GM18907 (cell line): ENCODE data around the gene COL18A1.
"Not testable (repeated sequence)": the region's sequence is repeated elsewhere in the genome, so short reads cannot be mapped to it uniquely, and the experiment has no call there.

Experiments used
- ATAC-seq: cut with Tn5 transposase; IDR thresholded peaks from one replicate; pipeline ENCODE4 v1.9.1; 2021; ENCODE audit warnings: mild to moderate bottlenecking, moderate library complexity; ENCODE audit not compliant: unreplicated experiment

Gene COL18A1

GRCh38 chr21:45438391-45439145 lies 33.6 kb downstream of the COL18A1 start:
- no peak for ATAC-seq

- peak; percentile 69 for ATAC-seq
Observed at GRCh38 chr21:45439161-45439872, 34.4 kb downstream of the COL18A1 start.

DNA sequence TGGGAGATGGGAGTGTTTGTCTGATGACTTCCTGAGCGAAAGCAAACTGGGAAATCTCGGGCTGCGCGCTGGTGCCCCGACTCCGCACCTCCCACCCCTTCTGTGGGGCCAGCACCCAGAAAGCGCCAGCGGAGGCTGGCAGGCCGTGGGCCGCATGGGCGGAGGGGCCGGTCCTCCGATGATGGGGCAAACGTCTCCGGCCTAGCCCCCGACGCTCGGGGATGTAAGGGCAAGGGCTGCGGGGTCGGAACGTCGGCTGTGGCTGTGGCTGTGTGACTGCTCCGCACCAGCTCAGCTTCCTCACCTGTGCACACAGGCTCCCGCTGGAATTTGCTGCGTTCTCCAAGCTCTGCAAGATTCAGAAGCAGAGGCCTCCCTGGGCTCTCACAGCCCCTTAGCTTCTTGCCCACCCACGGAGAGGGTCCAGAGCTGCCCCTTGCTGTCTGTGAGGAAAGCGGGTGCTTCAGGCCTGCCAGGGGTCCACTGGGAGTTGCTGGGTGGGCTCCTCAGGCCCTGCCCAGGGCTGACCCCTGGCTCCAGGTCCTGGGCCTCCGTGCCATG lies 35.0 kb downstream of the COL18A1 start:
- no peak for ATAC-seq

- no peak for ATAC-seq
Observed at GRCh38 chr21:45440736-45441350, 35.9 kb downstream of the COL18A1 start.

DNA sequence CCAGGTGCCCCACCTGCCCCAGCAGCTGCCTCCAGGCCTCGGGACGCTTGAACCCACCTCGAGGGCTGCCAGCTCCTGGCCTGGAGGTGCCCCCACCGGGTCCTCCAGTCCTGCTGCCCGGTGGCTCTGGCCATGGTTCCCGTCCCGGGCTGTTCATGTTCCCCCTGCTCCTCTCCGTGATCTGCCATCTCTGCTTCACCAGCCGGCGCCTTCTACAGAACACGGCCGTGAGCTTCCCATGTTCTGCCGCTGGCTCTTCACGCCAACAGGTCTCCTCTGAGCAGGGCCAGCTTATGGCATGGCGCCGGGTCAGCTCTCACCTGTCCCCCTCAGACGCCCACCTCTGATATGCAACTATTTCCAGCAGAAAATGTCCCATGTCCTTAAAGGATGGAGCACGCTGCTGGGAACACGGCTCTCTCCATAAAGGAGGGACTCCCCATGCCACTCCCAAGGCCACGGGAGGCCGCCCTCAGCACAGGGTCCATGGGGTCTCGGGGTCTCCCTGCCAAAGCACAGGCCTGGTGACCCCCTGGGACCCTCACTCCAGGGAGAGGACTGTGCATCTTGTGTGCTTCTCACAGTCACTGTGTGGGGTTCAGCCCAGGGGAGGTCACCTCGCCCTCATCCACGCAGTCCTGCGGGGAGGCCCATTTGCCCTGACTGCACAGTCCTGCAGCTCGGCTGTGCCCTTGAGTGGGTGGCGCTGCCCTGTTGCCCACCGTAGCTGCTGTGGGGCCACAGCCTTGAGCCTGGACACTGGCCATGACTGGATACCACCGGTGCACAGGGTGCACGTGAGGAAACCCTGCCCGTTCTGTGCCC lies 36.7 kb downstream of the COL18A1 start:
- ATAC-seq: no peak

DNA sequence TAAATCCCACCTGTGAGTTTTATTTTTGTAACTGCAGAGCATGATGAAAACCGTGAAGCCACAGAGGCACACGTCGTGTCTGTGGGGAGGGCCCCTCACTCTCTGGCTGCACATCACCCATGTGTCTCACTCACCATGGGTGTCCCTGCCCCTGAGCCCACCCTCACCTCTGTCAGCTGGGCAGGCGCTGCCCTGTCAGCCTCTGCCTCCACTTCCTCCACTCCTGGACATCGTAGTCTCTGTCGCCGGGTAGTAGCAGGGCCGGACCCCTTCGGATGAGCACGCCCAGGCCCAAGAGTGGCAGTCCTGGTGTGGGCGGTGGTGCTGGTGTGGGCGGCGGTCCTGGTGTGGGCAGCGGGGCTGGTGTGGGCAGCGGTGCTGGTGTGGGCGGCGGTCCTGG lies 37.3 kb downstream of the COL18A1 start:
- no peak for ATAC-seq

DNA sequence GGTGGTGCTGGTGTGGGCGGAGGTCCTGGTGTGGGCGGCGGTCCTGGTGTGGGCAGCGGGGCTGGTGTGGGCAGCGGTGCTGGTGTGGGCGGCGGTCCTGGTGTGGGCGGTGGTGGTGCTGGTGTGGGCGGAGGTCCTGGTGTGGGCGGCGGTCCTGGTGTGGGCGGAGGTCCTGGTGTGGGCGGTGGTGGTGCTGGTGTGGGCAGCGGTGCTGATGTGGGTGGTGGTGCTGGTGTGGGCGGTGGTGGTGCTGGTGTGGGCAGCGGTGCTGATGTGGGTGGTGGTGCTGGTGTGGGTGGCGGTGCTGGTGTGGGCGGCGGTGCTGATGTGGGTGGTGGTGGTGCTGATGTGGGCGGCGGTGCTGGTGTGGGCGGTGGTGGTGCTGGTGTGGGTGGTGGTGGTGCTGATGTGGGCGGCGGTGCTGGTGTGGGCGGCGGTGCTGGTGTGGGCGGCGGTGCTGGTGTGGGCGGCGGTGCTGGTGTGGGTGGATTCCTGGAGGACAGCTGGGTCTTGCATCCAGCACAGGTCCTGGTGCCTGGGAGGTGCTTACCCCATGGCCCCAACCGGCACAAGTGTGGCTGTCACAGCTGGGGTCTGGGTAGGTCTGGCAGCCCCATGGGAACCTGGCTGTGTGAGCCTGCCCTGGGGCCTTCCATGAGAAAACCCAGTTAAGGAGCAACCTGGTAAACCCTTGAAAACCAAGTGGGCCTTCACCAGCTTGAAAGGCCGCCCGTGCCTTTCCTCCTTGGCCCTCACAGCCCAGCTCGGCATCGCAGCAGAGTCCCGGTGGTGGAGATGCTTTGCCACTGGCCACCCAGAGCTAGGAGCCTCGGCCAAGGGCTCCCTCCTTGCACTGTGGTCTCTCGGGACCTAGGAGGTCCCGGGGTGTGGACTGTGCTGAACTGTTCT lies 38.0 kb downstream of the COL18A1 start:
- not testable (repeated sequence) for ATAC-seq

DNA sequence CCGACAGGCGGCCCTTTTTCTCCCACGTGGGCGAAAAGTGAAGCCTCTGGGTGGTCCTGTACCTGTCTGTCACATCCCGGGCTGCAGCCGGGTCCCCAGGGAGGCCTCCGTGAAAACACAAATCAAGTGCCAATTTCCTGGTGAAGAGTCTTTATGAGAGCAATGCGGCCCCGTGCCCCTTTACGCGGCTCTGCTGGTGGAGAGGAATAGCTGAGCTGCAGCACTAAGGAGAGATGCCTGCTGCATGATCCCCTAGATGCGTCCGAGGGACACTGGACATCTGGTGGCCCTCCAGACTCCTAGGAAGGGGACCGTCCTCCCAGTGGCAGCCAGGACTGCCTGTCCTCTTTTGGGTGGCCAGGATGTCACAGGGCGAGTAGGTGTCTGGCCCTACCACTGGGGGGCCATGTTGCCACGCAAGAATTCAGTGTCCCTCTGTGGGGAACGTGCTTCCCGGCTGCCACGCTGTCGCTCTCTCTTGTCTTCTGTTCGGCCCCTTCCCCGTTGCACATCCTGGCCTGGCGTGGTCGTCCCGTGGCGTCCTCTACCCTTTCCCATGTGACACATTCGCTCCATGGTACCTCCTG lies 38.7 kb downstream of the COL18A1 start:
- no peak for ATAC-seq

DNA sequence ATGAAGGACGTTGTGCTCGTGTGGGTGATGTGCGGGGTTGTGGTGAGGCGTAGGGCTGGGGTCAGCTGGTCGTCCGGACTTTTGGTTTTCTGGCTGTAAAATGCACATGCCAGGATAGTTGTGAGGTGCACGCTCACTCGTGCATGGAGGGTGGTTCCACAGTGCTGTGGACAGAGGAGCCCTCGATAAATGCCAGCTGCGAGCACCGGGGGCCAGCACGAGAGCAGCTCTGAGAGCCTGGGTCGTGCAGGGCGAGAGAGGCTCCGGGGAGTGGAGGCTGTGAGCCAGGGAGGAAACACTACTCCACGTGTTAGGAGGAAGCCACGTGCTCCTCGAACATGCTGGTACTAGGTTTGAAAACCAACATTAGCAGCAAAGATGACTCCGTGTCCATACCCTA lies 39.4 kb downstream of the COL18A1 start:
- no peak for ATAC-seq

DNA sequence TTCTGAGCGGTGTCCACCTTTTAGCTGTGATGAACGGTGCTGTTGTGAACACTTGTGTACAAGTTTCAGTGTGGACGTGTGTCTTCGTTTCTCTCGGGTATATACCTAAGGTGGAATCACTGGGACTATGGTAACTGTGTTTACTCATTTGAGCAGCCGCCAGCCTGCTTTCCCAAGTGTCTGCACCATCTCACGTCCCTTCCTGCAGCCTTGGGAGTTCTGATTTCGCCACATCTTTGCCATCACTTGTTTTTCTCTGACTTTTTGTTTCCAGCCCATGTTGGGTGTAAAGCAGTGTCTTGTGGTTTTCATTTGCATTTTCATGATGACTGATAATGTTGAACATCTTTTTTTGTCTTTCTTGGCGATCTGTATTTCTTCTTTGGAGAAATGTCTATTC lies 40.4 kb downstream of the COL18A1 start:
- ATAC-seq: no peak

- ATAC-seq: no peak
Observed at GRCh38 chr21:45447821-45448220, 42.9 kb downstream of the COL18A1 start.

DNA sequence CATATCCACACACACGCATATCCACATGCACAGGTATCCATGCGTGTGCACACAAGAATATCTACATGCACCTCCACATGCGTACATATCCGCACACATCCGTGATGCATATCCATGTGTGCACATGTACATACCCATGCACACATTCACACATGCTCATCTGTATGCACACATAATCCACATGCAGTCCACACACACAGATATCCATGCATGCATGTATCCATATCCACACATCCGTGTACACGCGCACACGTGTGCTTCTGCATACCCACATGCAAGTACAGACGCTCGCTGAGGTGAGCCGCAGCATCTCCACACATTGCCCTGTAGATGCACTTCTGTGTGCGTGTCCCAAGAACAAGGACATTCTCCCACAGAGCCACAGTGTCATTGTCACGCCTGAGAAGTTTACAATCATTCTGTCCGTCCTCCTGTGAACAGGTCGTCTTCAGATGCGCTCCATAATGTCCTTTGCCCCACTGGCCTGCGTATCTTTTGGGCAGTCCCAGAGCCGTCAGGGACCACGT lies 43.4 kb downstream of the COL18A1 start:
- ATAC-seq: no peak

GRCh38 chr21:45448810-45449657 lies 44.1 kb downstream of the COL18A1 start:
- ATAC-seq: no peak

DNA sequence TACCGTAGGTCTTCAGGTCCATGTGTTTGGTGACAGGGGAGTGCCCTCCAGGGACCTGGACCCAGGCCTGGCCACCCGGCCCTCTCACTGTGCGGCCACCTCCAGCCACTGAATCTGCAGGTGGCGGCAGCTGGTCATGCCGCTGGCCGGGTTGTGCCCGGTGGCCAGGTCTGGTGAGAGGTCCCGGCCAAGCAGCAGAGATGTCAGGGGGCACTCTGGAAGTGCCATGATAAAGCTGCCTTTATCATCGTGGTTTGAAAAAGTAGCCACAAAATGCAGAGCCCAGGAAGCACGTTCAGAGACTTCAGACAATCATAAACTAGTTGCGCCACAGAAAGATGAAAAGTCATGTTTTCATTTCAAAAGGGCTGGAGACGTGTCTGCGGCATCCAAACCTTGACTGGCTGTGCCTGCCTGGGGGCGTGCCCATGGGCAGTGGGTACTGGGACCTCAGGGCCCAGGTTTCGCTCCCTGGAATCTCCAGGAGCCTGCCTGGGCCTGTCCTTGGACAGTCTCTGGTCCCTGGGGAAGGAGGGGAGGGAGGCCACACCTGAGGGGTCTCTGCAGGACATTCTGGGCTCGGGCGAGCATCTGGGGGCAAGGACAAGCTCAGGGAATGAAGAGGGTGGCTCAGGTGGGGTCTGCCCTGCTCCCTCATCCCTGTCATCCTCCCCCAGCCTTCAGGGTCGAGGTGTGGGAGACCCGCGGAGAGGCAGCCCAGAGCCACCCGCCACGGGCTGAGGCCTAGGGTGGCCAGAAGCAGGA lies 44.9 kb downstream of the COL18A1 start:
- ATAC-seq: no peak

- no peak for ATAC-seq
Observed at GRCh38 chr21:45450423-45451090, 45.6 kb downstream of the COL18A1 start.

DNA sequence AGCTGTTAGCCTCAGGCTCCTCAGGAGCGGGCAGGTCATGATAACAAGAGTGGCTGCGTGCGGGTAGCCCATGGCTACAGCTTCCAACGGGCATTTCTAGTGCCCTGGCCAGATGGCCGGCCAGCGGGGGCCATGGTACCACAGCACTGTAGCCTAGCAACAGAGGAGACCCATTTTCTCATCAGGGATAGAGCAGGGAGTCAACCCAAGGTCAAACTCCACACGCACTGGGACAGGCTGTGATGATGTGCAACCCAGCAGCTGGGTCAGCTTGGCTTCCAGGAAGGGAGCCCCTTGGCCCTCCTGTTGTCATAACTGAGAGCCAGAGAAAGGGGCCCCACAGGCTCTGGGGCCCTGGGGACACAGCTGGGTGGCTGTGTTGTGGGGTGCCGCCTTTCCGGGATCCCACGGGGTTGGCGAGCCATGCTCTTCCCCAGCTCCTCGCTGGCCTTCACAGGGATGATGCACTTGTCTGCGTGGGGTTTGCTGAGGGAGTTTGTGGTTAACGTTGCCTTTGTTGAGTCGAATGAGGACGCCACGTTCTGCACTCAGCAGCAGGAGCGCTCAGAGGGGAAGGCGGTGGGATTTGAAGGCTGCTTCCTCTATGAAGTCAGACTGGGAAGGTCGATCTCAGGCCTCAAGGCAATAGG lies 46.3 kb downstream of the COL18A1 start:
- ATAC-seq: no peak
